Neural progenitor cell (in vitro differentiated cells): ENCODE measurements around the gene IL10RA.

Experiments
- CTCF ChIP-seq: fragments of 200-600 bp; sonication (generic); IDR thresholded peaks from 2 replicates; pipeline ENCODE4 v1.5.1; 2017; ENCODE audit warnings: antibody characterized with exemption, mild to moderate bottlenecking
- EZH2 ChIP-seq: fragments of 200-600 bp; sonication (generic); IDR thresholded peaks from 2 replicates; pipeline ENCODE4 v1.6.1; 2017; ENCODE audit warnings: antibody characterized with exemption, mild to moderate bottlenecking, moderate library complexity
- EZH2phosphoT487 ChIP-seq: fragments of 200-600 bp; sonication (generic); IDR thresholded peaks from 2 replicates; pipeline ENCODE4 v1.6.1; 2017; ENCODE audit warnings: antibody characterized with exemption

- TF ChIP-seq CTCF (no peak), EZH2 (no peak), EZH2phosphoT487 (no peak)
Observed at GRCh38 chr11:117958949-117959348, 27.2 kb upstream of the IL10RA start.
